D721Med (cell line): Measurements from ENCODE around the gene ATP2C1.
A peak's percentile ranks its signal among the peaks of the same experiment; 100 is the strongest.

Experiments used
- DNase-seq: peaks from one replicate; pipeline ENCODE4 v3.0.0; 2011; ENCODE audit warnings: low spot score; ENCODE audit not compliant: insufficient read length
- FAIRE-seq: peaks from 2 replicates; lab custom pipeline; 2011; peaks lifted over from hg19 to GRCh38; lab: Jason Lieb, UNC
- CTCF ChIP-seq: IDR thresholded peaks from 2 replicates; pipeline ENCODE4 v1.5.1; 2012; ENCODE audit warnings: mild to moderate bottlenecking, control low read depth; ENCODE audit not compliant: insufficient read depth; ENCODE audit errors: missing control alignments

Gene ATP2C1

GRCh38 chr3:130997289-130997688, 103.4 kb downstream of the ATP2C1 start:
- FAIRE-seq, result peak; percentile 44
- no peak for TF ChIP-seq CTCF
- no peak for DNase-seq

GRCh38 chr3:131001071-131001470, 107.2 kb downstream of the ATP2C1 start:
- no peak for FAIRE-seq
- no peak for TF ChIP-seq CTCF
- DNase-seq, result no peak

- no peak for DNase-seq
These were observed 110.7 kb downstream of the ATP2C1 start for GRCh38 chr3:131004603-131005002.

GRCh38 chr3:131007256-131007655, 113.4 kb downstream of the ATP2C1 start:
- DNase-seq (no peak), FAIRE-seq (no peak)
- TF ChIP-seq CTCF, result no peak

More at GRCh38 chr3:131004603-131005002, 110.7 kb downstream of the ATP2C1 start:
- TF ChIP-seq CTCF, result no peak
- FAIRE-seq, result no peak

GRCh38 chr3:131007782-131008181, 113.9 kb downstream of the ATP2C1 start:
- FAIRE-seq (no peak), DNase-seq (no peak)
- TF ChIP-seq CTCF, result no peak

GRCh38 chr3:131008326-131008725, 114.4 kb downstream of the ATP2C1 start:
- FAIRE-seq, result no peak
- no peak for DNase-seq
- no peak for TF ChIP-seq CTCF

GRCh38 chr3:131009698-131010097, 115.8 kb downstream of the ATP2C1 start:
- no peak for DNase-seq

More at GRCh38 chr3:131009698-131010097, 115.8 kb downstream of the ATP2C1 start:
- TF ChIP-seq CTCF, result no peak
- FAIRE-seq, result no peak
